Activated CD4-positive, alpha-beta T cell treated with anti-CD3 and anti-CD28 coated beads for 48 hours (primary cell): ENCODE results near the gene SLC22A12.
A peak's percentile ranks its signal among the peaks of the same experiment; 100 is the strongest.

Source experiments
- DNase-seq: peaks from one replicate; pipeline ENCODE4 v3.0.0-alpha.2; 2020

Gene SLC22A12

GRCh38 chr11:64563966-64564365 lies 27.1 kb upstream of the SLC22A12 start:
- DNase-seq = no peak

- no peak for DNase-seq
These were observed 26.6 kb upstream of the SLC22A12 start for GRCh38 chr11:64564419-64564818.

- no peak for DNase-seq
These were observed 25.8 kb upstream of the SLC22A12 start for GRCh38 chr11:64564947-64565889.

- DNase-seq = peak; percentile 50
These were observed 24.7 kb upstream of the SLC22A12 start for GRCh38 chr11:64566042-64566914.

GRCh38 chr11:64566915-64567891 lies 23.8 kb upstream of the SLC22A12 start:
- DNase-seq = no peak

GRCh38 chr11:64568041-64568571 lies 22.9 kb upstream of the SLC22A12 start:
- DNase-seq = no peak

- no peak for DNase-seq
These were observed 22.4 kb upstream of the SLC22A12 start for GRCh38 chr11:64568584-64569140.

GRCh38 chr11:64569300-64569970 lies 21.6 kb upstream of the SLC22A12 start:
- no peak for DNase-seq

- no peak for DNase-seq
These were observed 20.7 kb upstream of the SLC22A12 start for GRCh38 chr11:64570341-64570740.

GRCh38 chr11:64571050-64571409 lies 20.0 kb upstream of the SLC22A12 start:
- no peak for DNase-seq

GRCh38 chr11:64571410-64572091 lies 19.5 kb upstream of the SLC22A12 start:
- no peak for DNase-seq

GRCh38 chr11:64572143-64572542 lies 18.9 kb upstream of the SLC22A12 start:
- no peak for DNase-seq

- no peak for DNase-seq
These were observed 13.8 kb upstream of the SLC22A12 start for GRCh38 chr11:64577202-64577601.

GRCh38 chr11:64580412-64580811 lies 10.6 kb upstream of the SLC22A12 start:
- DNase-seq = no peak

- DNase-seq = no peak
These were observed 9.9 kb upstream of the SLC22A12 start for GRCh38 chr11:64581057-64581523.

GRCh38 chr11:64582885-64583284 lies 8.1 kb upstream of the SLC22A12 start:
- no peak for DNase-seq

GRCh38 chr11:64583296-64584262 lies 7.4 kb upstream of the SLC22A12 start:
- DNase-seq = no peak

GRCh38 chr11:64585150-64585549 lies 5.9 kb upstream of the SLC22A12 start:
- no peak for DNase-seq

- DNase-seq = no peak
These were observed 4.7 kb upstream of the SLC22A12 start for GRCh38 chr11:64586366-64586765.
